ENCODE results near the gene DCTN2.
"Not testable (repeated sequence)": the region's sequence is repeated elsewhere in the genome, so short reads cannot be mapped to it uniquely, and the experiment has no call there.

Gene DCTN2

GRCh38 chr12:57522887-57523705 is 23.9 kb downstream of the DCTN2 start:
- Histone ChIP-seq H3K9me3 (ENCODE audit: control insufficient read depth, insufficient read depth, low read length) (no peaks in the 10 kb centered on the region), H3K36me3 (ENCODE audit: insufficient read depth, low read length) (peaks cover 13% of the 10 kb centered on the region), H3K4me1 (ENCODE audit: insufficient read depth, low read length) (no peaks in the 10 kb centered on the region; the same call in 1 of the 2 replicates), H3K9ac (ENCODE audit: low read depth, low read length) (peak overlapping the region; percentile 77)

DNA sequence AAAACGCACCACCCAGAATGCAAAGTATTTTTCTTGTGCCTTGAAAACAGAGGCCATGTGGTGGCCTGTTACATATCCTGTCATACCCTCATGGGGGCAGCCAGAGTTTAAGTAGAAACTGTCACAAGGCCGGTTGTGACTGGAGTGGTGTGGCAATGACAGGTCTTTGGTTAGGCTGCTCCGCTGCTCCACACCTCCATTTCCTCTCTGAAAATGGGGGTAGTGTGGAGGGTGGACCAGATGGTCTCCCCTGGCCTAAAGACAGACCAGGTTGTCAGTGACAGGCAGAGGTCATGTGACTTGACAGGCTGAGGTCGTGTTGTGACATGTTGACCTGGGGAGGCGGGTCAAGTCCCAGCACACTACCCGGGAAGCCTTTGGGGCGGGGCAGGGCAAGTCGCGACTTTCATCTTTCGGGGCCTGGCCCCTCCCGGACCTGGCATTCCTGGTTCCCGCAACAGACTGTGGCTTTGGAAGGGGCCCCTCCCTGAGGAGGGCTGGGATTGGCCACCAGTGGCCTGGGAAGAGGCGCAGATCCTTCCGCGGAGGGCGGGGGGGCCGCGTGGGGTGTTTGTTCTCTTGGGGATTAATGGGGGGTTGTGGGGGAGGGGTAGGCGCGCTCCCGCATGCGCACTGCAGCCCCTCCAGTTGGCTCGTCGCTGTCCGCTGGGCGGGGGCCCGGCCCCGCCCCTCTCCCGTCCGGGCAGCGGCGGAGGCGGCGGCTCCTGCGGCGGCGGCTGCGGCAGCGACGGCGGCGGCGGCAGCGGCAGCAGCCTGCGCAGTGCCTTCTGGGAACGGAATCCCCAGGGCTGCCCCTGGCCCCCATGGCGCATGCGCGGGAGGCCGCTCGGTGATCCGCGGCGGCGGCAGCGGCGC is 24.7 kb downstream of the DCTN2 start, which contains the start of gene MBD6:
Gene MBD6 (plus strand): TSS at position 814 of the 876 bp plus-strand sequence. CDS start 1,480 bp downstream, outside the sequence.
- H3K4me1 ChIP-seq (ENCODE audit: insufficient read depth, low read length) = no peaks in the 10 kb centered on the region; the same call in 1 of the 2 replicates
- peak within 1 kb of the TSS; percentile 80 for H3K9ac ChIP-seq (ENCODE audit: low read depth, low read length)
- H3K36me3 ChIP-seq (ENCODE audit: insufficient read depth, low read length) = peaks cover 18% of the 10 kb centered on the region
- H3K9me3 ChIP-seq (ENCODE audit: control insufficient read depth, insufficient read depth, low read length) = no peaks in the 10 kb centered on the region

GRCh38 chr12:57521525-57522010 is 25.4 kb downstream of the DCTN2 start:
- H3K9ac ChIP-seq (ENCODE audit: low read depth, low read length) = peak overlapping the region; percentile 80; the same call in 1 of the 2 replicates
- H3K4me1 ChIP-seq (ENCODE audit: insufficient read depth, low read length) = no peaks in the 10 kb centered on the region; the same call in 1 of the 2 replicates
- H3K9me3 ChIP-seq (ENCODE audit: control insufficient read depth, insufficient read depth, low read length) = no peaks in the 10 kb centered on the region
- peaks cover 22% of the 10 kb centered on the region for H3K36me3 ChIP-seq (ENCODE audit: insufficient read depth, low read length)

GRCh38 chr12:57520053-57520818 is 26.8 kb downstream of the DCTN2 start, which contains the start of gene DDIT3:
Gene DDIT3, minus strand, starts transcription at chr12:57520514. Its CDS starts 3,108 bp downstream, at chr12:57517406.
- H3K9ac ChIP-seq (ENCODE audit: low read depth, low read length) = peak within 1 kb of the TSS; percentile 98
- no peaks in the 10 kb centered on the region; the same call in 1 of the 2 replicates for H3K4me1 ChIP-seq (ENCODE audit: insufficient read depth, low read length)
- peaks cover 36% of the 10 kb centered on the region for H3K36me3 ChIP-seq (ENCODE audit: insufficient read depth, low read length)
- no peaks in the 10 kb centered on the region for H3K9me3 ChIP-seq (ENCODE audit: control insufficient read depth, insufficient read depth, low read length)

DNA sequence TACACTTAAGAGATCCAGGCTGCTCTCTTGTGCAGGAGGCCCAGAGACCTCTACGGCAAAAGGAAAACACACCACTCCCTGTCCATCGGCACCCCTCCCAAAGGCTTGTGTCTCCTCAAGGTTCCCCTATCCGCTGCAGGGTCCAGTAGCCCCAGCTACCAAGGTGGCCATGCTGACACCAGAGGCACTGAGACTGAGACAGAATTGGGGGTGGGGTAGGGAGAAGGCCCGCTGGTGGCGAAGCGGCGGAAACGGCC is 27.3 kb downstream of the DCTN2 start:
- no peaks in the 10 kb centered on the region; the same call in 1 of the 2 replicates for H3K4me1 ChIP-seq (ENCODE audit: insufficient read depth, low read length)
- peaks cover 39% of the 10 kb centered on the region for H3K36me3 ChIP-seq (ENCODE audit: insufficient read depth, low read length)
- H3K9me3 ChIP-seq (ENCODE audit: control insufficient read depth, insufficient read depth, low read length) = no peaks in the 10 kb centered on the region
- peak overlapping the region; percentile 98 for H3K9ac ChIP-seq (ENCODE audit: low read depth, low read length)

GRCh38 chr12:57518920-57519795 is 27.8 kb downstream of the DCTN2 start:
- no peaks in the 10 kb centered on the region; the same call in 1 of the 2 replicates for H3K4me1 ChIP-seq (ENCODE audit: insufficient read depth, low read length)
- peak overlapping the region; percentile 98 for H3K9ac ChIP-seq (ENCODE audit: low read depth, low read length)
- H3K36me3 ChIP-seq (ENCODE audit: insufficient read depth, low read length) = peaks cover 43% of the 10 kb centered on the region

GRCh38 chr12:57518176-57518919 is 28.6 kb downstream of the DCTN2 start:
- Histone ChIP-seq H3K36me3 (ENCODE audit: insufficient read depth, low read length) (peaks cover 48% of the 10 kb centered on the region), H3K9ac (ENCODE audit: low read depth, low read length) (0 out of 2 replicates have a peak overlapping the region, but pooled peaks have one; percentile 5), H3K4me1 (ENCODE audit: insufficient read depth, low read length) (no peaks in the 10 kb centered on the region), H3K9me3 (ENCODE audit: control insufficient read depth, insufficient read depth, low read length) (no peaks in the 10 kb centered on the region)

More at GRCh38 chr12:57518920-57519795, 27.8 kb downstream of the DCTN2 start:
- H3K9me3 ChIP-seq (ENCODE audit: control insufficient read depth, insufficient read depth, low read length) = no peaks in the 10 kb centered on the region

GRCh38 chr12:57517718-57518117 is 29.3 kb downstream of the DCTN2 start:
- not testable (repeated sequence) for H3K4me1 ChIP-seq (ENCODE audit: insufficient read depth, low read length); H3K9me3 ChIP-seq (ENCODE audit: control insufficient read depth, insufficient read depth, low read length)
- 0 out of 2 replicates have a peak overlapping the region, but pooled peaks have one; percentile 5 for H3K9ac ChIP-seq (ENCODE audit: low read depth, low read length)
- peaks cover 53% of the 10 kb centered on the region for H3K36me3 ChIP-seq (ENCODE audit: insufficient read depth, low read length)

DNA sequence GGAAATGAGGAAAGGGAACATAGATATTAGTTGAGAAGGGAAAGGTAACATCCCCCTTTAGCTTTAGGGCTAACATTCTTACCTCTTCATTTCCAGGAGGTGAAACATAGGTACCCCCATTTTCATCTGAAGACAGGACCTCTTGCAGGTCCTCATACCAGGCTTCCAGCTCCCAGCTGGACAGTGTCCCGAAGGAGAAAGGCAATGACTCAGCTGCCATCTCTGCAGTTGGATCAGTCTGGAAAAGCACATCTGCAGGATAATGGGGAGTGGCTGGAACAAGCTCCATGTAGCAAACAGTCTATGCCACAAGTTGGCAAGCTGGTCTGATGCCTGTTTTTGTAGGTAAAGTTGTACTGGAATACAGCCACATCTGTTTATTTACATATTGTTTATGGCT is 29.8 kb downstream of the DCTN2 start:
- H3K9me3 ChIP-seq (ENCODE audit: control insufficient read depth, insufficient read depth, low read length) = no peaks in the 10 kb centered on the region
- H3K4me1 ChIP-seq (ENCODE audit: insufficient read depth, low read length) = no peaks in the 10 kb centered on the region
- peaks cover 58% of the 10 kb centered on the region for H3K36me3 ChIP-seq (ENCODE audit: insufficient read depth, low read length)
- H3K9ac ChIP-seq (ENCODE audit: low read depth, low read length) = no peak overlapping the region

- no peak overlapping the region for H3K9ac ChIP-seq (ENCODE audit: low read depth, low read length)
- no peaks in the 10 kb centered on the region for H3K4me1 ChIP-seq (ENCODE audit: insufficient read depth, low read length)
- peaks cover 63% of the 10 kb centered on the region for H3K36me3 ChIP-seq (ENCODE audit: insufficient read depth, low read length)
- no peaks in the 10 kb centered on the region for H3K9me3 ChIP-seq (ENCODE audit: control insufficient read depth, insufficient read depth, low read length)
Measured at GRCh38 chr12:57516617-57517153, 30.3 kb downstream of the DCTN2 start.

DNA sequence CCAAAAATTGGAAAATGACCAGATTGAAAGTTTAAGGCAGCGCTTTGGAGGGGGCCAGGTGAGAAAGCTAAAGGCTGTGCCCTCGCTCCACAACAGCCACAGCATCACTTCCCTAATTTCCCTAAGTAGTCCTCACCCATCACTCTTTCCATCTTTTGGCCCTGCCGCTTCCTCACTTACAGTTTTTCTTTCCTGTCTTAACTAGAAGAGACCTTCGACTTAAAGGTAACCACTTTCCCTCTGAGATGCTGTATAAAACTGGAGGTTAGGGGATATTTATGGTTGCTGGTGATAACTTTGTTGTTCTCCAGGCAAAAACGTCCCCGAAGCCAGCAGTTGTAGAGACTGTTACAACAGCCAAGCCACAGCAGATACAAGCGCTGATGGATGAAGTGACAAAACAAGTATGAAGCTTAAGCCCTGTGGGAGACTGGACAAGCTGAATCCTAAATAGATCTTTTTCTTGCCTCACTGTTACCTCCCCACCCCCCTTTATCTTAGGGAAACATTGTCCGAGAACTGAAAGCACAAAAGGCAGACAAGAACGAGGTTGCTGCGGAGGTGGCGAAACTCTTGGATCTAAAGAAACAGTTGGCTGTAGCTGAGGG is 31.0 kb downstream of the DCTN2 start:
- Histone ChIP-seq H3K4me1 (ENCODE audit: insufficient read depth, low read length) (no peaks in the 10 kb centered on the region), H3K9ac (ENCODE audit: low read depth, low read length) (no peak overlapping the region), H3K9me3 (ENCODE audit: control insufficient read depth, insufficient read depth, low read length) (no peaks in the 10 kb centered on the region), H3K36me3 (ENCODE audit: insufficient read depth, low read length) (peaks cover 65% of the 10 kb centered on the region)

DNA sequence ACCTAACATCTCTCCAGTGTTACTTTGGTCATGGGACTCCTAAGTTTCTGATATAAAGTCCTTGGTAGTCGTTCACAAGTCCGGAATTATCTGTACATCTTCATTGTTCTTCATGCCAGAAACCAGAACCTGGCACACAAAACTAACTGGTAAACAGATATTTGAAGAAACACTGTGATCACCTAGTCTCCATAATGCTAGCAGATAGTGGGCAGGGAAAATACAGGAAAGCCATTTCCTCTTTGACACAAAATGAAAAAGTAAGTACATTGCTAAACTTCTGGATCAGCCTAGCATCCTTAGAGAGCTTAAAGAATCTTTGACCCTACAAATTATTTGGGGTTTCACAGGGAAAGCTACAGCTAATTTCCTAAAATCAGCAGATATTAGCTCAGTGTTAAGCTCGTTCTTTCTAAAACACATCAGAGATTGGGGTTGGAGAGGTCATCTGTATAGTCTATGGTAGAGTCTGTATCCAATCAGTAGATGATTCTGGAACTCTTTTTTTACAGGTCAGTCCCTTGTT is 31.5 kb downstream of the DCTN2 start:
- Histone ChIP-seq H3K9ac (ENCODE audit: low read depth, low read length) (no peak overlapping the region), H3K36me3 (ENCODE audit: insufficient read depth, low read length) (peaks cover 67% of the 10 kb centered on the region), H3K4me1 (ENCODE audit: insufficient read depth, low read length) (no peaks in the 10 kb centered on the region), H3K9me3 (ENCODE audit: control insufficient read depth, insufficient read depth, low read length) (no peaks in the 10 kb centered on the region)

Measured in ES-I3 (cell line).